Measurements from ENCODE around the gene PIP4K2A.

Gene PIP4K2A

GRCh38 chr10:22634093-22634492 is 80.3 kb downstream of the PIP4K2A start:
- H4K20me1 ChIP-seq (ENCODE audit: low read depth, low read length): peaks cover 11% of the 10 kb centered on the region; the same call in 1 of the 2 replicates
- no peaks in the 10 kb centered on the region for H3F3A ChIP-seq (ENCODE audit: insufficient read depth)
- no peaks in the 10 kb centered on the region for H3K27me3 ChIP-seq (ENCODE audit: low read length)
- H3K79me2 ChIP-seq (ENCODE audit: insufficient read depth, low read length): peaks cover 28% of the 10 kb centered on the region
- no peaks in the 10 kb centered on the region for H3K9me2 ChIP-seq (replicated peaks; ENCODE audit: insufficient read depth, low read length)
- no peak overlapping the region for H3K9ac ChIP-seq (ENCODE audit: low read length)
- no peak overlapping the region for H3K4me2 ChIP-seq (ENCODE audit: low read depth, low read length, poor library complexity, severe bottlenecking)
- H2AFZ ChIP-seq (ENCODE audit: low read depth, low read length, severe bottlenecking): no peak overlapping the region
- no peaks in the 10 kb centered on the region for H3K36me3 ChIP-seq (ENCODE audit: low read length)
- no peak for TF ChIP-seq CTCF (IDR thresholded peaks at IDR 0.05; ENCODE audit: insufficient read depth, low read length, poor library complexity, severe bottlenecking)
- no peak for TF ChIP-seq EZH2phosphoT487 (conservative IDR thresholded peaks at IDR 0.05; ENCODE audit: low read length)
- no peak overlapping the region for H3K4me3 ChIP-seq (ENCODE audit: insufficient read depth, low read length, poor library complexity, severe bottlenecking)
- H3K27ac ChIP-seq (ENCODE audit: low read depth, low read length): no peak overlapping the region
- no peaks in the 10 kb centered on the region for H3K9me3 ChIP-seq (ENCODE audit: insufficient read depth, low read length)

- H3K9ac ChIP-seq (ENCODE audit: low read length): no peak overlapping the region
- no peak overlapping the region for H3K4me3 ChIP-seq (ENCODE audit: insufficient read depth, low read length, poor library complexity, severe bottlenecking)
Observed at GRCh38 chr10:22633528-22633927, 80.8 kb downstream of the PIP4K2A start.

GRCh38 chr10:22633106-22633505 is 81.3 kb downstream of the PIP4K2A start:
- no peaks in the 10 kb centered on the region for H3K27me3 ChIP-seq (ENCODE audit: low read length)
- H3K4me2 ChIP-seq (ENCODE audit: low read depth, low read length, poor library complexity, severe bottlenecking): no peak overlapping the region
- H3K9ac ChIP-seq (ENCODE audit: low read length): no peak overlapping the region
- H3F3A ChIP-seq (ENCODE audit: insufficient read depth): no peaks in the 10 kb centered on the region
- H3K4me3 ChIP-seq (ENCODE audit: insufficient read depth, low read length, poor library complexity, severe bottlenecking): no peak overlapping the region
- peaks cover 12% of the 10 kb centered on the region; the same call in 1 of the 2 replicates for H4K20me1 ChIP-seq (ENCODE audit: low read depth, low read length)
- H3K79me2 ChIP-seq (ENCODE audit: insufficient read depth, low read length): peaks cover 32% of the 10 kb centered on the region
- TF ChIP-seq CTCF (IDR thresholded peaks at IDR 0.05; ENCODE audit: insufficient read depth, low read length, poor library complexity, severe bottlenecking) (no peak), EZH2phosphoT487 (conservative IDR thresholded peaks at IDR 0.05; ENCODE audit: low read length) (no peak)
- no peaks in the 10 kb centered on the region for H3K36me3 ChIP-seq (ENCODE audit: low read length)
- H3K9me3 ChIP-seq (ENCODE audit: insufficient read depth, low read length): no peaks in the 10 kb centered on the region
- no peak overlapping the region for H2AFZ ChIP-seq (ENCODE audit: low read depth, low read length, severe bottlenecking)
- H3K27ac ChIP-seq (ENCODE audit: low read depth, low read length): no peak overlapping the region
- no peaks in the 10 kb centered on the region for H3K9me2 ChIP-seq (replicated peaks; ENCODE audit: insufficient read depth, low read length)

More at GRCh38 chr10:22633528-22633927, 80.8 kb downstream of the PIP4K2A start:
- H3F3A ChIP-seq (ENCODE audit: insufficient read depth): no peaks in the 10 kb centered on the region
- TF ChIP-seq CTCF (IDR thresholded peaks at IDR 0.05; ENCODE audit: insufficient read depth, low read length, poor library complexity, severe bottlenecking) (no peak), EZH2phosphoT487 (conservative IDR thresholded peaks at IDR 0.05; ENCODE audit: low read length) (no peak)
- H3K9me3 ChIP-seq (ENCODE audit: insufficient read depth, low read length): no peaks in the 10 kb centered on the region
- peaks cover 29% of the 10 kb centered on the region for H3K79me2 ChIP-seq (ENCODE audit: insufficient read depth, low read length)
- H3K36me3 ChIP-seq (ENCODE audit: low read length): no peaks in the 10 kb centered on the region
- H2AFZ ChIP-seq (ENCODE audit: low read depth, low read length, severe bottlenecking): no peak overlapping the region
- H3K27me3 ChIP-seq (ENCODE audit: low read length): no peaks in the 10 kb centered on the region
- peaks cover 13% of the 10 kb centered on the region; the same call in 1 of the 2 replicates for H4K20me1 ChIP-seq (ENCODE audit: low read depth, low read length)
- H3K27ac ChIP-seq (ENCODE audit: low read depth, low read length): no peak overlapping the region
- H3K9me2 ChIP-seq (replicated peaks; ENCODE audit: insufficient read depth, low read length): no peaks in the 10 kb centered on the region
- H3K4me2 ChIP-seq (ENCODE audit: low read depth, low read length, poor library complexity, severe bottlenecking): no peak overlapping the region
